Measurements from ENCODE around the gene ARID1B. TPM values are rescaled to one million over a fixed set of nuclear protein-coding genes. Genes with fewer than 3 reads are reported as not detected.
A peak's percentile ranks its signal among the peaks of the same experiment; 100 is the strongest.

The ARID1B gene
- total RNA-seq, 1 donor, result 55.0 TPM

- Histone ChIP-seq H3K36me3 (ENCODE audit: insufficient read depth, low read length) (no peaks in the 10 kb centered on the region), H3K4me1 (ENCODE audit: insufficient read depth, low read length) (peaks cover 5% of the 10 kb centered on the region), H3K4me3 (ENCODE audit: insufficient read depth, low read length) (no peak overlapping the region), H4K20me1 (ENCODE audit: insufficient read depth, low read length) (peaks cover 17% of the 10 kb centered on the region), H3K79me2 (ENCODE audit: insufficient read depth, low read length) (peaks cover 89% of the 10 kb centered on the region), H3K4me2 (ENCODE audit: insufficient read depth, low read length) (no peak overlapping the region), H3K9me3 (ENCODE audit: low read depth, low read length) (no peaks in the 10 kb centered on the region), H3K27ac (ENCODE audit: low read depth, low read length) (no peak overlapping the region), H3K27me3 (ENCODE audit: insufficient read depth, low read length) (no peaks in the 10 kb centered on the region), H2AFZ (ENCODE audit: low read length) (no peak overlapping the region)
- no peak for DNase-seq (ENCODE audit: insufficient read length, low spot score, missing footprints)
- TF ChIP-seq CTCF (IDR thresholded peaks at IDR 0.05; ENCODE audit: extremely low read depth, low read depth, low read length), result no peak
Observed at GRCh38 chr6:156971153-156971885, 194.1 kb downstream of the ARID1B start.

- no peaks in the 10 kb centered on the region for H3K9me3 ChIP-seq (ENCODE audit: low read depth, low read length)
- no peak overlapping the region for H3K4me3 ChIP-seq (ENCODE audit: insufficient read depth, low read length)
- no peak overlapping the region for H2AFZ ChIP-seq (ENCODE audit: low read length)
- no peaks in the 10 kb centered on the region for H3K27me3 ChIP-seq (ENCODE audit: insufficient read depth, low read length)
- no peak for DNase-seq (ENCODE audit: insufficient read length, low spot score, missing footprints)
- H3K4me1 ChIP-seq (ENCODE audit: insufficient read depth, low read length), result peaks cover 5% of the 10 kb centered on the region
- TF ChIP-seq CTCF (IDR thresholded peaks at IDR 0.05; ENCODE audit: extremely low read depth, low read depth, low read length), result no peak
- peaks cover 87% of the 10 kb centered on the region for H3K79me2 ChIP-seq (ENCODE audit: insufficient read depth, low read length)
- H3K27ac ChIP-seq (ENCODE audit: low read depth, low read length), result no peak overlapping the region
- H3K4me2 ChIP-seq (ENCODE audit: insufficient read depth, low read length), result no peak overlapping the region
- no peaks in the 10 kb centered on the region for H3K36me3 ChIP-seq (ENCODE audit: insufficient read depth, low read length)
- H4K20me1 ChIP-seq (ENCODE audit: insufficient read depth, low read length), result peaks cover 17% of the 10 kb centered on the region
Observed at GRCh38 chr6:156972145-156972544, 195.0 kb downstream of the ARID1B start.

GRCh38 chr6:156974830-156975261, 197.7 kb downstream of the ARID1B start:
- no peak for DNase-seq (ENCODE audit: insufficient read length, low spot score, missing footprints)
- H2AFZ ChIP-seq (ENCODE audit: low read length), result no peak overlapping the region
- H3K4me1 ChIP-seq (ENCODE audit: insufficient read depth, low read length), result peaks cover 11% of the 10 kb centered on the region
- TF ChIP-seq CTCF (IDR thresholded peaks at IDR 0.05; ENCODE audit: extremely low read depth, low read depth, low read length), result no peak
- no peak overlapping the region for H3K27ac ChIP-seq (ENCODE audit: low read depth, low read length)
- H3K9me3 ChIP-seq (ENCODE audit: low read depth, low read length), result no peaks in the 10 kb centered on the region
- H3K79me2 ChIP-seq (ENCODE audit: insufficient read depth, low read length), result peaks cover 91% of the 10 kb centered on the region
- H3K4me2 ChIP-seq (ENCODE audit: insufficient read depth, low read length), result no peak overlapping the region
- H3K36me3 ChIP-seq (ENCODE audit: insufficient read depth, low read length), result no peaks in the 10 kb centered on the region
- H3K4me3 ChIP-seq (ENCODE audit: insufficient read depth, low read length), result no peak overlapping the region
- peaks cover 22% of the 10 kb centered on the region for H4K20me1 ChIP-seq (ENCODE audit: insufficient read depth, low read length)
- H3K27me3 ChIP-seq (ENCODE audit: insufficient read depth, low read length), result no peaks in the 10 kb centered on the region

- Histone ChIP-seq H4K20me1 (ENCODE audit: insufficient read depth, low read length) (peaks cover 20% of the 10 kb centered on the region), H3K36me3 (ENCODE audit: insufficient read depth, low read length) (no peaks in the 10 kb centered on the region), H3K4me2 (ENCODE audit: insufficient read depth, low read length) (peak overlapping the region; percentile 88), H3K79me2 (ENCODE audit: insufficient read depth, low read length) (peaks cover 96% of the 10 kb centered on the region), H3K4me3 (ENCODE audit: insufficient read depth, low read length) (no peak overlapping the region), H3K9me3 (ENCODE audit: low read depth, low read length) (no peaks in the 10 kb centered on the region), H3K4me1 (ENCODE audit: insufficient read depth, low read length) (peaks cover 11% of the 10 kb centered on the region), H2AFZ (ENCODE audit: low read length) (no peak overlapping the region), H3K27me3 (ENCODE audit: insufficient read depth, low read length) (no peaks in the 10 kb centered on the region), H3K27ac (ENCODE audit: low read depth, low read length) (peak overlapping the region; percentile 71)
- DNase-seq (ENCODE audit: insufficient read length, low spot score, missing footprints), result no peak
- TF ChIP-seq CTCF (IDR thresholded peaks at IDR 0.05; ENCODE audit: extremely low read depth, low read depth, low read length), result no peak
Observed at GRCh38 chr6:156975414-156975813, 198.2 kb downstream of the ARID1B start.
